NCI-H187 (cell line): ENCODE data around the gene ADAMTSL1.
"Not testable (repeated sequence)": the region's sequence is repeated elsewhere in the genome, so short reads cannot be mapped to it uniquely, and the experiment has no call there.

Experiments
- DNase-seq, 2 experiments: peaks; one replicate each; lab custom pipeline; 2025; lab: John Stamatoyannopoulos, UW

ADAMTSL1 gene

GRCh38 chr9:18863791-18864190 lies 389.8 kb downstream of the ADAMTSL1 start:
- no peak for DNase-seq

- DNase-seq = no peak
Observed at GRCh38 chr9:18864516-18864915, 390.6 kb downstream of the ADAMTSL1 start.

- DNase-seq = no peak
Observed at GRCh38 chr9:18865542-18865941, 391.6 kb downstream of the ADAMTSL1 start.

GRCh38 chr9:18866121-18866831 lies 392.3 kb downstream of the ADAMTSL1 start:
- DNase-seq = no peak

GRCh38 chr9:18869725-18870124 lies 395.8 kb downstream of the ADAMTSL1 start:
- DNase-seq = no peak

- DNase-seq = no peak
Observed at GRCh38 chr9:18874069-18874468, 400.1 kb downstream of the ADAMTSL1 start.

- DNase-seq = not testable (repeated sequence)
Observed at GRCh38 chr9:18874990-18875389, 401.0 kb downstream of the ADAMTSL1 start.

GRCh38 chr9:18877984-18878383 lies 404.0 kb downstream of the ADAMTSL1 start:
- DNase-seq = no peak

- DNase-seq = no peak
Observed at GRCh38 chr9:18881758-18882157, 407.8 kb downstream of the ADAMTSL1 start.

GRCh38 chr9:18887546-18887945 lies 413.6 kb downstream of the ADAMTSL1 start:
- DNase-seq = no peak

GRCh38 chr9:18888290-18888689 lies 414.3 kb downstream of the ADAMTSL1 start:
- DNase-seq = no peak

GRCh38 chr9:18889550-18889949 lies 415.6 kb downstream of the ADAMTSL1 start:
- no peak for DNase-seq

GRCh38 chr9:18890372-18890771 lies 416.4 kb downstream of the ADAMTSL1 start:
- DNase-seq = no peak

GRCh38 chr9:18891946-18892670 lies 418.2 kb downstream of the ADAMTSL1 start:
- no peak for DNase-seq

GRCh38 chr9:18893046-18893445 lies 419.1 kb downstream of the ADAMTSL1 start:
- DNase-seq = no peak

- DNase-seq = no peak
Observed at GRCh38 chr9:18893491-18893890, 419.5 kb downstream of the ADAMTSL1 start.

- no peak for DNase-seq
Observed at GRCh38 chr9:18896004-18896403, 422.1 kb downstream of the ADAMTSL1 start.

GRCh38 chr9:18896531-18897179 lies 422.7 kb downstream of the ADAMTSL1 start:
- DNase-seq = no peak

GRCh38 chr9:18903450-18903849 lies 429.5 kb downstream of the ADAMTSL1 start:
- no peak for DNase-seq

GRCh38 chr9:18905028-18905882 lies 431.3 kb downstream of the ADAMTSL1 start:
- DNase-seq = no peak

GRCh38 chr9:18905883-18906629 lies 432.1 kb downstream of the ADAMTSL1 start:
- no peak for DNase-seq
